ENCODE measurements around the gene XYLT1. TPM values are rescaled to one million over a fixed set of nuclear protein-coding genes. Genes with fewer than 3 reads are reported as not detected.
"Not testable (repeated sequence)": the region's sequence is repeated elsewhere in the genome, so short reads cannot be mapped to it uniquely, and the experiment has no call there.

The XYLT1 gene
- total RNA-seq, 4 donors from 2014 or later, result 20.0 to 43.0 (median 27.4) TPM

- TF ChIP-seq, protein P1, sequence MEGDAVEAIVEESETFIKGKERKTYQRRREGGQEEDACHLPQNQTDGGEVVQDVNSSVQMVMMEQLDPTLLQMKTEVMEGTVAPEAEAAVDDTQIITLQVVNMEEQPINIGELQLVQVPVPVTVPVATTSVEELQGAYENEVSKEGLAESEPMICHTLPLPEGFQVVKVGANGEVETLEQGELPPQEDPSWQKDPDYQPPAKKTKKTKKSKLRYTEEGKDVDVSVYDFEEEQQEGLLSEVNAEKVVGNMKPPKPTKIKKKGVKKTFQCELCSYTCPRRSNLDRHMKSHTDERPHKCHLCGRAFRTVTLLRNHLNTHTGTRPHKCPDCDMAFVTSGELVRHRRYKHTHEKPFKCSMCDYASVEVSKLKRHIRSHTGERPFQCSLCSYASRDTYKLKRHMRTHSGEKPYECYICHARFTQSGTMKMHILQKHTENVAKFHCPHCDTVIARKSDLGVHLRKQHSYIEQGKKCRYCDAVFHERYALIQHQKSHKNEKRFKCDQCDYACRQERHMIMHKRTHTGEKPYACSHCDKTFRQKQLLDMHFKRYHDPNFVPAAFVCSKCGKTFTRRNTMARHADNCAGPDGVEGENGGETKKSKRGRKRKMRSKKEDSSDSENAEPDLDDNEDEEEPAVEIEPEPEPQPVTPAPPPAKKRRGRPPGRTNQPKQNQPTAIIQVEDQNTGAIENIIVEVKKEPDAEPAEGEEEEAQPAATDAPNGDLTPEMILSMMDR (IDR thresholded peaks at IDR 0.05), result no peak
- ATAC-seq (ENCODE audit: low FRiP score) (no peak), DNase-seq (ENCODE audit: low spot score) (no peak)
Measured at GRCh38 chr16:17336530-17336900, 134.2 kb downstream of the XYLT1 start.

GRCh38 chr16:17335826-17336529 is 134.8 kb downstream of the XYLT1 start:
- no peak for DNase-seq (ENCODE audit: low spot score)

GRCh38 chr16:17335406-17335805 is 135.4 kb downstream of the XYLT1 start:
- not testable (repeated sequence) for ATAC-seq (ENCODE audit: low FRiP score); DNase-seq (ENCODE audit: low spot score)

More at GRCh38 chr16:17335826-17336529, 134.8 kb downstream of the XYLT1 start:
- no peak for ATAC-seq (ENCODE audit: low FRiP score)
- TF ChIP-seq, protein P1 (IDR thresholded peaks at IDR 0.05), result no peak

GRCh38 chr16:17334096-17334495 is 136.7 kb downstream of the XYLT1 start:
- no peak for ATAC-seq (ENCODE audit: low FRiP score)
- TF ChIP-seq, protein P1 (IDR thresholded peaks at IDR 0.05), result no peak

GRCh38 chr16:17333229-17333628 is 137.5 kb downstream of the XYLT1 start:
- TF ChIP-seq, protein P1 (IDR thresholded peaks at IDR 0.05), result no peak
- DNase-seq (ENCODE audit: low spot score) (no peak), ATAC-seq (ENCODE audit: low FRiP score) (no peak)

More at GRCh38 chr16:17334096-17334495, 136.7 kb downstream of the XYLT1 start:
- DNase-seq (ENCODE audit: low spot score), result no peak

DNA sequence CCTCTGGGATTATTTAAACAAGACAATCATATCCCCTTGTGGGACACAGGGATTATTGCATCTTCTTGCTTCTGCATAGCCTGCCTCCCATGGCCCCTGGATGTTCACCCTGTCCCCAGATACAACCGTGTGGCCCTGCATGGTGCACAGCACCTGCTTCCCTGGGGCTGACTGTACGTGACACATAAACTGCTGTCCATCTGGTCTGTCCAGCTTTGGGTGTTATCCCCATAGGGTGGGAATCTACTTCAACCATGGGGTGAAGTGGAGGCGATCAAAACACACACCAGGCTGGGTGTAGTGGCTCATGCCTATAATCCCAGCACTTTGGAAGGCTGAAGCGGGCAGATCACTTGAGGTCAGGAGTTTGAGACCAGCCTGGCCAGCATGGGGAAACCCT is 138.8 kb downstream of the XYLT1 start:
- TF ChIP-seq, protein P1 (IDR thresholded peaks at IDR 0.05), result no peak
- DNase-seq (ENCODE audit: low spot score), result no peak
- no peak for ATAC-seq (ENCODE audit: low FRiP score)

DNA sequence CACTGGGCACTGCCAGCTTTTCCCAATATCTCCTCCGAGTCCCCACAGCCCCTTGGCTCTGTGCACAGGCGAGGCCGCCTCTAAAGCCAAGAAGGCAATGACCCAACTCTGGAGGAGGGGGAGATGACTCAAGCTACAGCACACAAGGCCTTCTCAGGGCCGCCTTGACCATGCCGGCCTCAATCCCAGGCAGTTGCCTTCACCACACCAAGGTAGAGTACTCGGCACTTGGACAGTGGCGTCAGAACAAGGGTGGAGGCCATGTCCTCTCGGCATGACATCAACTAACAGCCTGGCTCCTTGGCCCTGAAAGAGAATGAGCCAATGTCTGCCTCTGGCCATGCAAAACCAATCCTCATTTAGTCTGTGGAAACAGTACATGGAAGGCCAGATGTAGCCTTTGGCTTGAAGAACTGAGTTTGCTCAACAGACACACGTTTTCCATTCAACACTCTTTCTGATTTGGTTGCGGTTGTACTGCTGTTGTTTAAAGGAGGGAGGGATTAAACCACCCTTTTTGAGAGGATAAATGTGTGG is 139.6 kb downstream of the XYLT1 start:
- no peak for ATAC-seq (ENCODE audit: low FRiP score)
- TF ChIP-seq, protein P1 (IDR thresholded peaks at IDR 0.05), result no peak
- DNase-seq (ENCODE audit: low spot score), result no peak
